ENCODE results near the gene REXO5. TPM values are rescaled to one million over a fixed set of nuclear protein-coding genes. Genes with fewer than 3 reads are reported as not detected.

The REXO5 gene
- total RNA-seq, 4 donors from 2014 or later, result 4.1 to 17.5 (median 6.4) TPM

DNA sequence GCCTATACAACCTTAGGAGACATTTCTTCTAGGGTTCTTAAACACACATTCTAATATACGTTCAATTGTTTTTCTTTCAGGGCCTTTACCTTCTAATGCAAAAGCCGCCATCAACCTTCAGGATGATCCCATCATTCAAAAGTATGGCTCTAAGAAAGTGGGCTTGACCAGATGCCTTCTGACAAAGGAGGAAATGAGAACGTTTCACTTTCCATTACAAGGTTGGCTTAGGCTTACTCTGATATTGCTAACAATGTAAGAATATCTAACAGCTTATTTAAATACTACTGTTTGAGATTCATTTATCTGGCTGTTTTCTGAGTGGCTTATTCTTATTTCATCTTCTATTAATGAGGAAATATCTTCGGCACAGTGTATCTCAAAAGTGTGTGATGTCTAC, 15.4 kb downstream of the REXO5 start:
- Histone ChIP-seq H3K9me3 (no peaks in the 10 kb centered on the region), H3K4me3 (no peak overlapping the region), H3K4me1 (no peaks in the 10 kb centered on the region), H3K27me3 (no peaks in the 10 kb centered on the region), H3K27ac (no peak overlapping the region), H3K36me3 (no peaks in the 10 kb centered on the region)
- no peak for DNase-seq
- intact Hi-C loops (cut with DNase I; ENCODE audit: low total_unique reads), result no loop called here
- TF ChIP-seq POLR2AphosphoS5 (IDR thresholded peaks at IDR 0.05) (no peak), POLR2A (IDR thresholded peaks at IDR 0.05) (no peak), EP300 (IDR thresholded peaks at IDR 0.05; ENCODE audit: low read depth) (no peak)
- TF ChIP-seq, protein P1, sequence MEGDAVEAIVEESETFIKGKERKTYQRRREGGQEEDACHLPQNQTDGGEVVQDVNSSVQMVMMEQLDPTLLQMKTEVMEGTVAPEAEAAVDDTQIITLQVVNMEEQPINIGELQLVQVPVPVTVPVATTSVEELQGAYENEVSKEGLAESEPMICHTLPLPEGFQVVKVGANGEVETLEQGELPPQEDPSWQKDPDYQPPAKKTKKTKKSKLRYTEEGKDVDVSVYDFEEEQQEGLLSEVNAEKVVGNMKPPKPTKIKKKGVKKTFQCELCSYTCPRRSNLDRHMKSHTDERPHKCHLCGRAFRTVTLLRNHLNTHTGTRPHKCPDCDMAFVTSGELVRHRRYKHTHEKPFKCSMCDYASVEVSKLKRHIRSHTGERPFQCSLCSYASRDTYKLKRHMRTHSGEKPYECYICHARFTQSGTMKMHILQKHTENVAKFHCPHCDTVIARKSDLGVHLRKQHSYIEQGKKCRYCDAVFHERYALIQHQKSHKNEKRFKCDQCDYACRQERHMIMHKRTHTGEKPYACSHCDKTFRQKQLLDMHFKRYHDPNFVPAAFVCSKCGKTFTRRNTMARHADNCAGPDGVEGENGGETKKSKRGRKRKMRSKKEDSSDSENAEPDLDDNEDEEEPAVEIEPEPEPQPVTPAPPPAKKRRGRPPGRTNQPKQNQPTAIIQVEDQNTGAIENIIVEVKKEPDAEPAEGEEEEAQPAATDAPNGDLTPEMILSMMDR (IDR thresholded peaks at IDR 0.05), result no peak
- WGBS, 2 donors (ENCODE audit: low coverage in 1 of 2), result 85 to 89% methylated on average over 4 of the region's 4 CpGs
- in situ Hi-C loops (cut with MboI; ENCODE audit: low pct_ligation_motif_present in 1 of 4, low pct_unique_long_range_greater_than_20kb in 1 of 4, low sequenced_read_pairs in 3 of 4), result no loop called here

GRCh38 chr16:20822521-20823325, 16.4 kb downstream of the REXO5 start:
- intact Hi-C loops (cut with DNase I; ENCODE audit: low total_unique reads), result no loop called here
- no peaks in the 10 kb centered on the region for H3K9me3 ChIP-seq
- WGBS, 2 donors (ENCODE audit: low coverage in 1 of 2), result 71 to 88% methylated on average over 3 of the region's 3 CpGs
- TF ChIP-seq POLR2AphosphoS5 (IDR thresholded peaks at IDR 0.05) (no peak), POLR2A (IDR thresholded peaks at IDR 0.05) (no peak), EP300 (IDR thresholded peaks at IDR 0.05; ENCODE audit: low read depth) (no peak)
- TF ChIP-seq, protein P1 (IDR thresholded peaks at IDR 0.05), result no peak
- DNase-seq, result no peak
- H3K27ac ChIP-seq, result no peak overlapping the region
- in situ Hi-C loops (cut with MboI; ENCODE audit: low pct_ligation_motif_present in 1 of 4, low pct_unique_long_range_greater_than_20kb in 1 of 4, low sequenced_read_pairs in 3 of 4), result no loop called here
- H3K4me1 ChIP-seq, result no peaks in the 10 kb centered on the region
- no peaks in the 10 kb centered on the region for H3K36me3 ChIP-seq
- H3K27me3 ChIP-seq, result no peaks in the 10 kb centered on the region
- H3K4me3 ChIP-seq, result no peak overlapping the region

DNA sequence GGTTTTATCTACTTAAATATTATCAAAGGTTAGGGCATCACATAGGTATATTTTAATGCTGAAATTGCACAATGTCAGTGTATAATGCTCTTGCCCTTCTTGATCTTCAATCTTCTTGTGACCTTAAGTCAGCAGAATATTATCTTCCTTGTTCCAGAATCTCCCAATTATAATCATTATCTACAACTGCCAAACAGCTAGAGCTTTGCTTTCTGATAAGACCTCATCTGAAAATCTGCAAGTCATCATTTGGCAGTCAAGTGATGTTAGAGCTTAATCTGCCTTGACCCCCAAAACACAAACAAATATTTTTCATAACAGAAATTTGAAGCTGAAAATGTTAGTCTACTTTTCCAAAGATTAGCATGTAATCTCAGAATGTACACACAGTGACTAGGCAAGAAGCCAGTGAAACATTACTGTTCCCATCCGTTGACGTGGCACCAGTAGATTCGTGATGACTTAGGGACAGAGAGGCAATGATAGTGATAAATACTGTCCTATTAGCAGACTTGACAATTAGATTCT, 19.8 kb downstream of the REXO5 start:
- H3K36me3 ChIP-seq, result no peaks in the 10 kb centered on the region
- TF ChIP-seq EP300 (IDR thresholded peaks at IDR 0.05; ENCODE audit: low read depth) (no peak), POLR2A (IDR thresholded peaks at IDR 0.05) (no peak)
- TF ChIP-seq, protein P1 (IDR thresholded peaks at IDR 0.05), result no peak
- intact Hi-C loops (cut with DNase I; ENCODE audit: low total_unique reads) (no loop called here), in situ Hi-C loops (cut with MboI; ENCODE audit: low pct_ligation_motif_present in 1 of 4, low pct_unique_long_range_greater_than_20kb in 1 of 4, low sequenced_read_pairs in 3 of 4) (no loop called here)
- 49 to 64% methylated on average over 3 of the region's 3 CpGs for WGBS, 2 donors (ENCODE audit: low coverage in 1 of 2)
- no peaks in the 10 kb centered on the region for H3K27me3 ChIP-seq
- no peaks in the 10 kb centered on the region for H3K4me1 ChIP-seq
- H3K4me3 ChIP-seq, result no peak overlapping the region
- H3K9me3 ChIP-seq, result no peaks in the 10 kb centered on the region
- no peak overlapping the region for H3K27ac ChIP-seq
- DNase-seq, result no peak

DNA sequence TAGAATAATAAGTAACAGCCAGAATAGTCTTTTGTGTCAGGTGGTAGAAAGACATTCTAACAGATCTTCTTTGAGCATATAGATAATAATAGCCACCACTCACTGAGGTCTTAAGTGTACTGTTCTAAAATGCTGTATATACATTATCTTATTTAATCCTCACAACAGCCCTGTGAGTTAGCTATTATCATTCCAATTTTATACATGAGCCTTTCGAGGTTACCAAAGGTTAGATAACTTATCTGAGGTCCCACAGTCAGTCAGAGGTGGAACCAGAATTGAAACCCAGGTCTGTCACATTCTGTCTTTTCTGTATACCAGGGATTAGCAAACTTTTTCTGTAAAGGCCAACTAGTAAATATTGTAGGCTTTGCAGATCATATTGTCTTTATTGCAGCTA, 23.2 kb downstream of the REXO5 start:
- intact Hi-C loops (cut with DNase I; ENCODE audit: low total_unique reads) (no loop called here), in situ Hi-C loops (cut with MboI; ENCODE audit: low pct_ligation_motif_present in 1 of 4, low pct_unique_long_range_greater_than_20kb in 1 of 4, low sequenced_read_pairs in 3 of 4) (no loop called here)
- TF ChIP-seq, protein P1 (IDR thresholded peaks at IDR 0.05), result no peak
- TF ChIP-seq POLR2AphosphoS5 (IDR thresholded peaks at IDR 0.05), result no peak
- no peak for TF ChIP-seq EP300 (IDR thresholded peaks at IDR 0.05; ENCODE audit: low read depth)
- no peak for TF ChIP-seq POLR2A (IDR thresholded peaks at IDR 0.05)
- no peak overlapping the region for H3K4me3 ChIP-seq
- DNase-seq, result no peak
- no peaks in the 10 kb centered on the region for H3K36me3 ChIP-seq
- H3K27me3 ChIP-seq, result no peaks in the 10 kb centered on the region
- WGBS, 2 donors (ENCODE audit: low coverage in 1 of 2), result 85 to 100% methylated on average over 1 of the region's 1 CpG
- no peaks in the 10 kb centered on the region for H3K4me1 ChIP-seq
- no peaks in the 10 kb centered on the region for H3K9me3 ChIP-seq
- H3K27ac ChIP-seq, result no peak overlapping the region
